Neuronal stem cell (in vitro differentiated cells): Measurements from ENCODE around the gene PRIM1.

Experiments used
- DNase-seq: peaks from one replicate; pipeline ENCODE4 v3.0.0-alpha.2; 2013; ENCODE audit warnings: low spot score
- H2AFZ ChIP-seq: one replicate; pipeline ENCODE4 v1.6.1; 2013; ENCODE audit warnings: mild to moderate bottlenecking, low read length, inconsistent platforms
- H2AK5ac ChIP-seq: 2 replicates; pipeline ENCODE4 v1.6.1; 2013; ENCODE audit warnings: low read depth, mild to moderate bottlenecking, inconsistent platforms, low read length, moderate library complexity, mixed read lengths
- H2BK120ac ChIP-seq: 2 replicates; pipeline ENCODE4 v1.6.1; 2013; ENCODE audit warnings: low read depth, mild to moderate bottlenecking, inconsistent platforms, low read length, moderate library complexity, mixed read lengths
- H2BK12ac ChIP-seq: one replicate; pipeline ENCODE4 v1.6.1; 2013; ENCODE audit warnings: low read length, inconsistent platforms
- H2BK15ac ChIP-seq: 2 replicates; pipeline ENCODE4 v1.6.1; 2013; ENCODE audit warnings: mild to moderate bottlenecking, low read length, inconsistent platforms, mixed read lengths
- H2BK5ac ChIP-seq: one replicate; pipeline ENCODE4 v1.6.1; 2013; ENCODE audit warnings: inconsistent platforms, mild to moderate bottlenecking, low read length, moderate library complexity
- H3K14ac ChIP-seq: one replicate; pipeline ENCODE4 v1.6.1; 2013; ENCODE audit warnings: low read length, inconsistent platforms
- H3K18ac ChIP-seq: 2 replicates; pipeline ENCODE4 v1.6.1; 2013; ENCODE audit warnings: low read length, inconsistent platforms
- H3K23ac ChIP-seq: 2 replicates; pipeline ENCODE4 v1.6.1; 2013; ENCODE audit warnings: low read depth, mild to moderate bottlenecking, mixed read lengths, low read length, inconsistent platforms; ENCODE audit not compliant: poor library complexity
- H3K27ac ChIP-seq: replicated peaks from 3 replicates; pipeline ENCODE4 v1.5.1; 2013; ENCODE audit warnings: low read length, inconsistent platforms
- H3K27me3 ChIP-seq, 3 experiments: 2 replicates each; pipeline ENCODE4 v1.6.1; 2013; ENCODE audit warnings: low read length in 3 of 3, mild to moderate bottlenecking in 2 of 3, inconsistent platforms in 1 of 3, low read depth in 1 of 3, mixed read lengths in 1 of 3, moderate library complexity in 1 of 3; ENCODE audit not compliant: control insufficient read depth in 3 of 3, insufficient read depth in 3 of 3
- H3K36me3 ChIP-seq, 2 donors: replicated peaks in 1 of 2; 2 replicates each; pipeline ENCODE4 v1.6.1; 2013; ENCODE audit warnings: low read length in 2 of 2; ENCODE audit not compliant: control insufficient read depth in 2 of 2, insufficient read depth in 2 of 2
- H3K4ac ChIP-seq: 2 replicates; pipeline ENCODE4 v1.6.1; 2013; ENCODE audit warnings: inconsistent platforms, mild to moderate bottlenecking, low read length, moderate library complexity
- H3K4me1 ChIP-seq, 2 donors: 1 replicate in 1 of 2; 2 replicates in 1 of 2; pipeline ENCODE4 v1.6.1; 2013; ENCODE audit warnings: low read length in 2 of 2, low read depth in 1 of 2; ENCODE audit not compliant: control insufficient read depth in 2 of 2, insufficient read depth in 1 of 2
- H3K4me2 ChIP-seq: one replicate; pipeline ENCODE4 v1.6.1; 2013; ENCODE audit warnings: mild to moderate bottlenecking, low read length, inconsistent platforms; ENCODE audit not compliant: insufficient read depth, poor library complexity, severe bottlenecking
- H3K4me3 ChIP-seq, 2 donors: 2 replicates each; pipeline ENCODE4 v1.5.1; 2013; ENCODE audit warnings: low read length in 2 of 2, mild to moderate bottlenecking in 2 of 2, inconsistent platforms in 1 of 2, moderate library complexity in 1 of 2
- H3K79me1 ChIP-seq: one replicate; pipeline ENCODE4 v1.6.1; 2013; ENCODE audit warnings: low read depth, mild to moderate bottlenecking, inconsistent platforms, low read length, moderate library complexity
- H3K9ac ChIP-seq: one replicate; pipeline ENCODE4 v1.6.1; 2013; ENCODE audit warnings: mild to moderate bottlenecking, low read depth, low read length, inconsistent platforms; ENCODE audit not compliant: poor library complexity
- H3K9me3 ChIP-seq, 2 donors: replicated peaks in 1 of 2; 2 replicates each; pipeline versions ENCODE3 to v1.6.1; 2013; ENCODE audit warnings: low read length in 2 of 2, mild to moderate bottlenecking in 2 of 2, inconsistent platforms in 1 of 2, low read depth in 1 of 2, mixed read lengths in 1 of 2, moderate library complexity in 1 of 2; ENCODE audit not compliant: control insufficient read depth in 2 of 2, insufficient read depth in 1 of 2
- H4K8ac ChIP-seq: one replicate; pipeline ENCODE4 v1.6.1; 2013; ENCODE audit warnings: low read depth, mild to moderate bottlenecking, inconsistent platforms, low read length, moderate library complexity
- H4K91ac ChIP-seq: one replicate; pipeline ENCODE4 v1.6.1; 2013; ENCODE audit warnings: low read length, low read depth, mild to moderate bottlenecking, inconsistent platforms; ENCODE audit not compliant: poor library complexity
- WGBS, 2 donors: extraction: QIAGEN DNeasy Blood & Tissue Kit; methylation state at CpG; one replicate each; pipeline ENCODE4 v1.1.7; 2013; ENCODE audit warnings: missing lambda C conversion rate in 2 of 2, mixed read lengths in 1 of 2; ENCODE audit not compliant: insufficient read length in 2 of 2, insufficient replicate concordance in 1 of 2; ENCODE audit errors: extremely low coverage in 2 of 2; 5-methylcytosine and 5-hydroxymethylcytosine counted together

Gene PRIM1

GRCh38 chr12:56687223-56688128, 64.6 kb downstream of the PRIM1 start:
- Histone ChIP-seq H2AFZ (peak overlapping the region; percentile 92), H3K18ac (peak overlapping the region; percentile 98), H2BK15ac (peak overlapping the region; percentile 25), H3K4ac (peak overlapping the region; percentile 27), H3K4me3 (peak overlapping the region; percentile 90 to 97), H3K4me2 (peak overlapping the region; percentile 49), H2AK5ac (peak overlapping the region; percentile 28), H3K23ac (peak overlapping the region; percentile 92), H2BK12ac (peak overlapping the region; percentile 42), H3K14ac (peak overlapping the region; percentile 97), H3K9ac (peak overlapping the region; percentile 96), H3K9me3 (peaks cover 0 to 17% of the 10 kb centered on the region in 2 donors), H4K91ac (peak overlapping the region; percentile 98), H3K79me1 (peaks cover 2% of the 10 kb centered on the region), H3K27ac (peak overlapping the region; percentile 99), H4K8ac (no peak overlapping the region), H3K36me3 (peaks cover 0 to 41% of the 10 kb centered on the region in 2 donors), H2BK120ac (no peak overlapping the region), H2BK5ac (peak overlapping the region; percentile 97), H3K27me3 (no peaks in the 10 kb centered on the region), H3K4me1 (peaks cover 5 to 6% of the 10 kb centered on the region in 2 donors)
- no peak for DNase-seq
- WGBS, 2 donors, result no CpG with 5 or more reads among the region's 62 CpGs

- H3K36me3 ChIP-seq, result peaks cover 8 to 66% of the 10 kb centered on the region in 2 donors
- no peak overlapping the region for H3K14ac ChIP-seq
- H2BK12ac ChIP-seq, result no peak overlapping the region
- H2BK120ac ChIP-seq, result no peak overlapping the region
- peaks cover 5 to 6% of the 10 kb centered on the region in 2 donors for H3K4me1 ChIP-seq
- H3K27me3 ChIP-seq, result no peaks in the 10 kb centered on the region
- no peak overlapping the region for H2BK15ac ChIP-seq
- H3K27ac ChIP-seq, result no peak overlapping the region
- peaks cover 0 to 17% of the 10 kb centered on the region in 2 donors for H3K9me3 ChIP-seq
- H4K8ac ChIP-seq, result no peak overlapping the region
- H3K4me3 ChIP-seq, result no peak overlapping the region
- no peak overlapping the region for H2AFZ ChIP-seq
- WGBS, 2 donors, result no CpG with 5 or more reads among the region's 8 CpGs
- H3K9ac ChIP-seq, result no peak overlapping the region
- DNase-seq, result no peak
- peaks cover 13% of the 10 kb centered on the region for H3K79me1 ChIP-seq
- H4K91ac ChIP-seq, result no peak overlapping the region
- no peak overlapping the region for H2BK5ac ChIP-seq
- H3K4ac ChIP-seq, result no peak overlapping the region
- peak overlapping the region; percentile 11 for H3K4me2 ChIP-seq
- H3K23ac ChIP-seq, result no peak overlapping the region
- H2AK5ac ChIP-seq, result no peak overlapping the region
- H3K18ac ChIP-seq, result no peak overlapping the region
These were observed 67.3 kb downstream of the PRIM1 start for GRCh38 chr12:56684745-56685359.

DNA sequence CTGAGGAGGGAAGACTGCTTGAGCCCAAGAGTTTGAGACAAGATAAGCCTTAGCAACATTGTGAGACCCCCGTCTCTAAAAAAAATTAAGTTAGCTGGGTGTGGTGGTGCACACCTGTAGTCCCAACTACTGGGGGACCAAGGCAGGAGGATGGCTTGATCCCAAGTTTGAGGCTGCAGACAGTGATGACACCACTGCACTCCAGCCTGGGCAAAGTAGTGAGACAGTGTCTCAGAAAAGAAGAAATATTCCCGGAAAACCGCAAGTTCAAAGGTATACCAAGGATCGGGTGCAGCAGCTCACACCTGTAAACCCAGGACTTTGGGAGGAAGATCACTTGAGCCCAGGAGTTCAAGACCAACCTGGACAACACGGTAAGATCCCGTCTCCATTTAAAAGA, 69.8 kb downstream of the PRIM1 start:
- no peak overlapping the region for H3K4me3 ChIP-seq
- H2AFZ ChIP-seq, result no peak overlapping the region
- no peak overlapping the region for H3K14ac ChIP-seq
- WGBS, 2 donors, result no CpG with 5 or more reads among the region's 6 CpGs
- H3K4ac ChIP-seq, result no peak overlapping the region
- no peak overlapping the region for H3K27ac ChIP-seq
- DNase-seq, result no peak
- H3K36me3 ChIP-seq, result peaks cover 8 to 90% of the 10 kb centered on the region in 2 donors
- no peak overlapping the region for H3K18ac ChIP-seq
- peaks cover 11% of the 10 kb centered on the region for H3K79me1 ChIP-seq
- H2AK5ac ChIP-seq, result no peak overlapping the region
- H3K9me3 ChIP-seq, result peaks cover 0 to 17% of the 10 kb centered on the region in 2 donors
- H3K27me3 ChIP-seq, result no peaks in the 10 kb centered on the region
- H2BK5ac ChIP-seq, result no peak overlapping the region
- H3K23ac ChIP-seq, result no peak overlapping the region
- no peak overlapping the region for H2BK120ac ChIP-seq
- no peak overlapping the region for H4K91ac ChIP-seq
- no peak overlapping the region for H2BK12ac ChIP-seq
- H3K4me1 ChIP-seq, result no peaks in the 10 kb centered on the region
- no peak overlapping the region for H3K4me2 ChIP-seq
- no peak overlapping the region for H2BK15ac ChIP-seq
- no peak overlapping the region for H4K8ac ChIP-seq
- H3K9ac ChIP-seq, result no peak overlapping the region
